ENCODE measurements around the gene GALNT18. TPM values are rescaled to one million over a fixed set of nuclear protein-coding genes. Genes with fewer than 3 reads are reported as not detected.

The GALNT18 gene
- polyA plus RNA-seq, 1 donor (not counting 4 experiments of a cell fraction or from before 2014, with no cell fraction given): 27.2 TPM

DNA sequence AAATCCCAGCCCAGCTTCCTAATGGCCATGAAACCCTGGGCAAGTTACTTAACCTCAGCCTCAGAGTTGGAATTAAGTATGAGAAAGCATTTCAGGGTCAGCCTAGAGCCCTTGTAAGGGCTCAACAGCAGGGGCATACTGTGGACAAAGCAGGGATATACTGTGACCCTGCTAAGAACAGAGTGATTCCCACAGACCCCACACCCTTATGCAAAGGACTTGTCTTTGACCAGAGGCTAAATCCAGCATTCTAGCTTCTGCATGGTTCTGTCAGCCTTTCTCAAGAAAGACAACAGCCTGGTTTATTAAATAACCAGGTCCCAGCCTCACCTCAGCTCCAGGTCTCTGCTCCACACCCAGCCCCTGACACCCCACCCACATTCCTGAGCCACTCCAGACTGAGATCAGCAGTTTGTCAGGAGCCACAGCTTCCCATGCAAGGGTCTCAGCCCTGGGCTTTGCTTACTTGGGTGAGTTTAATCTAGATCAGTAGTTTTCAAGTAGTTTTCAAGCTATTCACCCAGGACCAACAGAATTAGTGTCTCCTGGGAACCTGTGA is 69.2 kb downstream of the GALNT18 start:
- no peak overlapping the region for H3K4me3 ChIP-seq (ENCODE audit: control insufficient read depth in 2 of 3, extremely low read depth in 1 of 3, insufficient read depth in 2 of 3, low read depth in 1 of 3, low read length in 3 of 3)
- TF ChIP-seq, protein P1, sequence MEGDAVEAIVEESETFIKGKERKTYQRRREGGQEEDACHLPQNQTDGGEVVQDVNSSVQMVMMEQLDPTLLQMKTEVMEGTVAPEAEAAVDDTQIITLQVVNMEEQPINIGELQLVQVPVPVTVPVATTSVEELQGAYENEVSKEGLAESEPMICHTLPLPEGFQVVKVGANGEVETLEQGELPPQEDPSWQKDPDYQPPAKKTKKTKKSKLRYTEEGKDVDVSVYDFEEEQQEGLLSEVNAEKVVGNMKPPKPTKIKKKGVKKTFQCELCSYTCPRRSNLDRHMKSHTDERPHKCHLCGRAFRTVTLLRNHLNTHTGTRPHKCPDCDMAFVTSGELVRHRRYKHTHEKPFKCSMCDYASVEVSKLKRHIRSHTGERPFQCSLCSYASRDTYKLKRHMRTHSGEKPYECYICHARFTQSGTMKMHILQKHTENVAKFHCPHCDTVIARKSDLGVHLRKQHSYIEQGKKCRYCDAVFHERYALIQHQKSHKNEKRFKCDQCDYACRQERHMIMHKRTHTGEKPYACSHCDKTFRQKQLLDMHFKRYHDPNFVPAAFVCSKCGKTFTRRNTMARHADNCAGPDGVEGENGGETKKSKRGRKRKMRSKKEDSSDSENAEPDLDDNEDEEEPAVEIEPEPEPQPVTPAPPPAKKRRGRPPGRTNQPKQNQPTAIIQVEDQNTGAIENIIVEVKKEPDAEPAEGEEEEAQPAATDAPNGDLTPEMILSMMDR (optimal IDR thresholded peaks at IDR 0.05 in 1 of 3, IDR thresholded peaks at IDR 0.05 in 1 of 3, conservative IDR thresholded peaks at IDR 0.05 in 1 of 3; ENCODE audit: extremely low read depth in 1 of 3, insufficient read depth in 2 of 3, low read length in 3 of 3): no peak
- no peak for TF ChIP-seq EZH2 (IDR thresholded peaks at IDR 0.05; ENCODE audit: low read length)
- H3K4me1 ChIP-seq (ENCODE audit: control insufficient read depth, extremely low read depth, insufficient read depth, low read length): peaks cover 7% of the 10 kb centered on the region
- H3K9me1 ChIP-seq (ENCODE audit: control insufficient read depth, extremely low read depth, insufficient read depth, low read length): no peaks in the 10 kb centered on the region
- DNase-seq (ENCODE audit: low read depth, low spot score) (no peak), FAIRE-seq (no peak)
- no peak overlapping the region for H3K9ac ChIP-seq (ENCODE audit: control insufficient read depth, extremely low read depth, insufficient read depth, low read length)
- peaks cover 21% of the 10 kb centered on the region for H3K79me2 ChIP-seq (ENCODE audit: control insufficient read depth, insufficient read depth, low read length)
- H3K36me3 ChIP-seq (ENCODE audit: control insufficient read depth in 2 of 2, extremely low read depth in 1 of 2, insufficient read depth in 2 of 2, low read length in 2 of 2): no peaks in the 10 kb centered on the region
- H3K27ac ChIP-seq (ENCODE audit: control insufficient read depth, insufficient read depth, low read length): no peak overlapping the region
- H3K27me3 ChIP-seq (ENCODE audit: control insufficient read depth, extremely low read depth, insufficient read depth, low read length): no peaks in the 10 kb centered on the region
- H3K4me2 ChIP-seq (ENCODE audit: control insufficient read depth, extremely low read depth, insufficient read depth, low read depth, low read length): no peak overlapping the region
- H4K20me1 ChIP-seq (ENCODE audit: control insufficient read depth, extremely low read depth, insufficient read depth, low read length): no peaks in the 10 kb centered on the region
- dilution Hi-C loops (cut with MboI; ENCODE audit: extremely low pct_ligation_motif_present, low sequenced_read_pairs): no loop called here
- H3K9me3 ChIP-seq (ENCODE audit: control insufficient read depth, low read depth, low read length): no peaks in the 10 kb centered on the region
- H2AFZ ChIP-seq (ENCODE audit: control insufficient read depth, low read length): no peak overlapping the region

DNA sequence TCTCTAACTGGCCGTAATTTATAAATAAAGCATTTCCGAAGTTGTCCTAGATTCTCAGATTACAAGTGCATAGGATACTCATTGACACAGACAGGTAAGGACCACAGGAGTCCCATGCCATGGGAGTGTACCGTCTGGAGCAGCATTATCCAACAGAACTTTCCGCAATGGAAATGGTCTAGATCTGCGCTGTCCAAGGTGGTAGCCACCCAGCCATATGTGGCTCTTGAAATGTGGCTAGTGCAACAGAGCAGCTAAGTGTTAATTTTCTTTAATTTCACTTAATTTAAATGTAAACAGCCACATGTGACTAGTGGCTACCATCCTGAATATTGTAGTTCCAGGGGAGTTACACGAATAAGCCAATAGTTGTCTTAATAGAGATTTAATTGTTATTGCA is 71.3 kb downstream of the GALNT18 start:
- Histone ChIP-seq H3K9me3 (ENCODE audit: control insufficient read depth, low read depth, low read length) (no peaks in the 10 kb centered on the region), H3K79me2 (ENCODE audit: control insufficient read depth, insufficient read depth, low read length) (peaks cover 24% of the 10 kb centered on the region), H3K27ac (ENCODE audit: control insufficient read depth, insufficient read depth, low read length) (no peak overlapping the region), H3K4me1 (ENCODE audit: control insufficient read depth, extremely low read depth, insufficient read depth, low read length) (peaks cover 7% of the 10 kb centered on the region), H3K4me2 (ENCODE audit: control insufficient read depth, extremely low read depth, insufficient read depth, low read depth, low read length) (no peak overlapping the region), H2AFZ (ENCODE audit: control insufficient read depth, low read length) (no peak overlapping the region), H3K27me3 (ENCODE audit: control insufficient read depth, extremely low read depth, insufficient read depth, low read length) (no peaks in the 10 kb centered on the region), H4K20me1 (ENCODE audit: control insufficient read depth, extremely low read depth, insufficient read depth, low read length) (no peaks in the 10 kb centered on the region), H3K9ac (ENCODE audit: control insufficient read depth, extremely low read depth, insufficient read depth, low read length) (no peak overlapping the region), H3K9me1 (ENCODE audit: control insufficient read depth, extremely low read depth, insufficient read depth, low read length) (no peaks in the 10 kb centered on the region), H3K4me3 (ENCODE audit: control insufficient read depth in 2 of 3, extremely low read depth in 1 of 3, insufficient read depth in 2 of 3, low read depth in 1 of 3, low read length in 3 of 3) (no peak overlapping the region), H3K36me3 (ENCODE audit: control insufficient read depth in 2 of 2, extremely low read depth in 1 of 2, insufficient read depth in 2 of 2, low read length in 2 of 2) (no peaks in the 10 kb centered on the region)
- TF ChIP-seq EZH2 (IDR thresholded peaks at IDR 0.05; ENCODE audit: low read length): no peak
- TF ChIP-seq, protein P1 (optimal IDR thresholded peaks at IDR 0.05 in 1 of 3, IDR thresholded peaks at IDR 0.05 in 1 of 3, conservative IDR thresholded peaks at IDR 0.05 in 1 of 3; ENCODE audit: extremely low read depth in 1 of 3, insufficient read depth in 2 of 3, low read length in 3 of 3): no peak
- DNase-seq (ENCODE audit: low read depth, low spot score): no peak
- no peak for FAIRE-seq
- dilution Hi-C loops (cut with MboI; ENCODE audit: extremely low pct_ligation_motif_present, low sequenced_read_pairs): no loop called here

Measured in keratinocyte (primary cell).